ENCODE measurements around the gene GLIPR1.
A peak's percentile ranks its signal among the peaks of the same experiment; 100 is the strongest.
"Not testable (repeated sequence)": the region's sequence is repeated elsewhere in the genome, so short reads cannot be mapped to it uniquely, and the experiment has no call there.

GLIPR1 gene

DNA sequence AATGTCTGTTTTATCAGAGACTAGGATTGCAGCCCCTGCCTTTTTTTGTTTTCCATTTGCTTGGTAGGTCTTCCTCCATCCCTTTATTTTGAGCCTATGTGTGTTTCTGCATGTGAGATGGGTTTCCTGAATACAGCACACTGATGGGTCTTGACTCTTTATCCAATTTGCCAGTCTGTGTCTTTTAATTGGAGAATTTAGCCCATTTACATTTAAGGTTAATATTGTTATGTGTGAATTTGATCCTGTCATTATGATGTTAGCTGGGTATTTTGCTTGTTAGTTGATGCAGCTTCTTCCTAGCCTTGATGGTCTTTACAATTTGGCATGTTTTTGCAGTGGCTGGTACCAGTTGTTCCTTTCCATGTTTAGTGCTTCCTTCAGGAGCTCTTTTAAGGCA is 40.7 kb downstream of the GLIPR1 start:
- DNase-seq (ENCODE audit: low spot score) = not testable (repeated sequence)

DNA sequence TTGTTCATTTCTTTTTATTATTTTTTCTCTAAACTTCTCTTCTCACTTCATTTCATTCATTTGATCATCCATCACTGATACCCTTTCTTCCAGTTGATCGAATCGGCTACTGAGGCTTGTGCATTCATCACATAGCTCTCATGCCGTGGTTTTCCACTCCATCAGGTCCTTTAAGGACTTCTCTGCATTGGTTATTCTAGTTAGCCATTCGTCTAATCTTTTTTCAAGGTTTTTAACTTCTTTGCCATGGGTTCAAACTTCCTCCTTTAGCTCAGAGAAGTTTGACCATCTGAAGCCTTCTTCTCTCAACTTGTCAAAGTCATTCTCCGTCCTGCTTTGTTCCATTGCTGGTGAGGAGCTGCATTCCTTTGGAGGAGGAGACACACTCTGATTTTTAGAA is 41.6 kb downstream of the GLIPR1 start:
- DNase-seq (ENCODE audit: low spot score) = not testable (repeated sequence)

DNA sequence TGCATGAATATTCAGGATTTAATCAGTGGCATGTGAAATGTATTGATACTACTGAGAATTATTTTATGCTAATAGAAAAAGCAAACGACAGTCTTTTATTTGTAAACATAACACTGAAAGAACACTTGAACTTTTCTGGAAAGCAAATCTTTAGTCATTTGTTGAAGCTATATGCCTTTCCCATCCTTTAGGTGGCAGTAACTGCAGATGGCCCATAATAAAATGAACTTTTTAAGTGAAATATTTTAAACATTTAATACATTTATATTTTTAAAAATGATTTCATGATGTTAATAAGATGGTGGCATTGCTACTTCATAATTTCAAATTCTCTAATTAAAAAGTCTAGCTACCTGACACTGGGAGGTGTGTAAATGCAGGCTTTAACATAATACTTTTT is 44.7 kb downstream of the GLIPR1 start:
- DNase-seq (ENCODE audit: low spot score) = no peak

DNA sequence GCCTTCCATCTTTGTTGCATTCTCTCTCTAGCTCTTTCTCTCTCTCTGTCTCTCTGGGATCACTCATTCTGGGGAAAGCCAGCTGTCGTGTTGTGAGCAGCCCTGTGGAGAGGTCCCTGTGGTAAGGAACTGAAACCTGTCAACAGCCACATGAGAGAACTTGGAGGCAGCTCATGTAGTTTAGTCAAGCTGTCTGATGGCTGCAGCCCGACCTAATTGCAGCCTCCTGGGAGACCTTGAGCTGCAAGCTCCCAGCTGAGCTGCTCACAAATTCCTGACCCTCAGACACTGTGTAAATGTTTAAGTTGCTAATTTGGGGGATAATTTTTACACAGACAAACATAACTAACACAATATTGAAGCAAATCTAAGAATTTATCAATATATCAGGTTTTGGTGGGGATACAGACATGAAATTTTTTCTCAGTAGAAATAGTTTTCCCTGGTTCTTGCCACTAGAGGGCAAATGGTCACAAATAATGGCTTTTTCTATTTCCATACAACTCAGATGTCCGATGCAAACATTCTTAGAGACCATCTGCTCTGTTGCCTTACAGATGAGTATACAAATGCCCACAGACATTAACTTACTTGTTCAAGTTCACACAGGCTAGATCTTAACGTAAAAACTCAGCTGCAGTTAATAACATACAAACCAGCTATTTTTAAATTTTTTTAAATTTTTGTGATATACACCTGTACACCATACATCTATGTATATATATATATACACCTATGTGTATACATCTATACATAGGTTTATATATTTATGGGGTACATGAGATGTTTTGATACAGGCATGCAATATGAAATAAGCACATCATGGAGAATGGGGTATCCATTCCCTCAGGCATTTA is 46.3 kb downstream of the GLIPR1 start:
- peak; percentile 56 for DNase-seq (ENCODE audit: low spot score)

DNA sequence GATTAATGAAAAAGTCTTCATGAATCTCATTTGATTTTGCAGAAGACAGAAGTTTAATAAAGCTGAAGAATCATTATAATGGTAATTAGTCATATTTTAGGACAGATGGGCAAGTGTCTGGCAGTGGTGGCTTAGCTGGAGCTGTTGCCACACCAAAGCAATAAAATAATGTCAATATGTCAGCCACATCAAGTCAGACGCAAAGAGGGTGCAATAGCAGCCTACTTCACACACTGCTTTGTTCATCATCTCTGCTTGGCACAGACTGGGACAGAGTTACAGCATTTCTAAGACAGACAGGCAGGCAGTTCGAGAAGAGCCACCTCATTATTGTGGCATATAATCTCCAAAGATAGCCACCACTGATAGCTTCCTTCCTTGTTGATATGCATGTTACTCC is 47.7 kb downstream of the GLIPR1 start:
- no peak for DNase-seq (ENCODE audit: low spot score)

DNA sequence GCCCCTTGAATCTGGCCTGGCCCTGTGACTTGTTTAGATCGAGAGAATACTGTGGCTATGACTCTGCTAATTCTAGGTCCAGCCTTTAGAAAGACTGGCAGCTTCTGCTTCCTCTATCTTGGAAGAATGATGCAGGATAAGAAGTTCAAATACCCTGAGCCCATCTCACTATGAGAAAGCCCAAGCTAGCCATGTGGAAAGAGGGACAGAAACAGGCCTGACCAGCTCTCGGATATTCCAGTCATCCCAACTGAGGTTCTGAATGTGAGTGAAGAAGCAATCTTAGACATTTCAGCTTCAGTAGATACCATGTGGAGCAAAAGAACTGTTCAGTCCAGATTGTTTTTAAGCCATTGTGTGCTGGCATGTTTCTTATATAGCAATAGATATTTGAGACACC is 48.1 kb downstream of the GLIPR1 start:
- DNase-seq (ENCODE audit: low spot score) = no peak

DNA sequence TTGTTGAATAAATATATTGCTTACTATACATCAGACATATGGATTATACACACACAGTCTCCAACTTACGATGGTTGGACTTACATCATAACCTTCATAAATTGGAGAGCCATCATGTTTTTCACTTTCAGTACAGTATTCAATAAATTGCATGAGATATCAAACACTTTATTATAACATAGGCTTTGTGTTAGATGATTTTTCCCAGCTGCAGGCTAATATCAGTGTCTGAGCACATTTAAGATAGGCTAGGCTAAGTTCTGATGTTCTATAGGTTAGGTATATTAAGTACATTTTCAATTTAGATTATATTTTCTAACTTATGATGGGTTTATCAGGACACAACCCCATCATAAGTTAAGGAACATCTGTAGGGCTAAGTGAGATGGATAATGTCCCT is 48.8 kb downstream of the GLIPR1 start:
- no peak for DNase-seq (ENCODE audit: low spot score)

DNA sequence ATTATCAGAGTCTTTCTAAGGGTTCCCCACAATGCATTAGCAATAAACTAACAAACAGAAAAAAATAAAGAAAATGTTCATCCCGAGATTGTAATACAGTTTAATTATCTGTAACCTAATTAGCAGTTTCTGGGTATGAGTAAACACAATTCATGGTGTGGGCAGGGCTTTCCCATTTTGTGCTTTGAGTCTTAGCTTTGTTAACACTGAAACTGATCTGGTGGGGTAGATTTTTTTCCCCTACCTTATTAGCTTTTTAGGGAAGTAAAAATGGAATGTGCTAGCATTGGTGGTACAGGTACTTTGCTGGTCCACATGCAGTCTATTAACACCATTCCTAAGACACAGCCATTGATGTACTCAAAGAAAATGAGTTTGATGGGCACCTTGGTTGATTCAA is 49.3 kb downstream of the GLIPR1 start:
- no peak for DNase-seq (ENCODE audit: low spot score)

DNA sequence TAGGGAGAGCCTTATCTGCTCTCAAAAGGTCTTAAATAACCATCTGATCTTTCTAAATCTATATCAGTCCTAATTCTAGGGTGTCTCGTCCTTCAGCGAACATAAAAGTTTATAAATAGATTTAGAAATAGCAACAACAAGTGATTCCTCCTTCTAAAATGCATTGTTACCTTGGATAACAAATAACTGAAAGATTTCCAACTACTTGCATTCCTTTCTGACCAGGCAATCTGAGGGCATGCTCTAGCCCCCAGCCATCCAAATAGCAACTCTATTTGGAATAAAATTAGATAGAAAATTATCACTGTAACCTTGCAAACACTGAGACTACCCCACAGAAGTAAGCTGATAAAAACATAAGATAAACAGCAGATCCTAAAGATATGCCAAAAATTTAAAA is 52.7 kb downstream of the GLIPR1 start:
- no peak for DNase-seq (ENCODE audit: low spot score)

DNA sequence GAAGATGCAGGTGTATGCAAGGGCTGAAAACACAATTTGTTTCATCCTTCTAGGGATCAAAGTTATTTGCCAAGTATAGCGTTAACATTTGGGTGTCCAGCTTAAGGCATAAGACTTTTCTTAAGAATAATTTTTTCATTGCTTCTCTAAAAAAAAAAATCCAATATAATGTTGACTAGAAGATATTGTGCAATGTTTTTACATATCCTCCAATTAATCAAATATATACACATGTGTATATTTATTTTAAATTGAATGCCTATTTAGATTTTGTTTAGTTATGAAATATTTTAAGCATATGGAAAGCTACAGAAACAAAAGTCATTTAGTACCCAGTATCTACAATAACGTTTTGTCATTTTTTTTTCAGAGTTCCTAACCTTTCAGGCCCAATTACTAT is 59.3 kb downstream of the GLIPR1 start:
- no peak for DNase-seq (ENCODE audit: low spot score)

DNA sequence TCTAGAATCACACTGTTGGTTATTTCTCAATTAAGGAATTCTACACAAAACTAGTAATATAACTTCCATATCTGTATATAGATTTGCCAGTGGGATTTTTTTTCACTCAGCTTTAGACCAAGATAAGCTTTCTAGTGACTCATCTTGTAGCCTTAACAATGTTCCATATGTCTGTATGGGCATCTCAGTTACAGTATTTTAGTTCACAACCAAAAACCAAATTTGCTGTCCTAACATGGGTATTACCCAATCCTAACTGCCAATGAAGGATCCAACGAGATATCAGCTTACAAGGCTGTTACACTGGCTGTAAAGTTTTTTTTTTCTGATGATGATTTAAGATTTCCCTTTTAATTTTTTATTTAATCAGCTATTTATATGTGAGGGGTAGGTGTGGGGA is 62.4 kb downstream of the GLIPR1 start:
- no peak for DNase-seq (ENCODE audit: low spot score)

DNA sequence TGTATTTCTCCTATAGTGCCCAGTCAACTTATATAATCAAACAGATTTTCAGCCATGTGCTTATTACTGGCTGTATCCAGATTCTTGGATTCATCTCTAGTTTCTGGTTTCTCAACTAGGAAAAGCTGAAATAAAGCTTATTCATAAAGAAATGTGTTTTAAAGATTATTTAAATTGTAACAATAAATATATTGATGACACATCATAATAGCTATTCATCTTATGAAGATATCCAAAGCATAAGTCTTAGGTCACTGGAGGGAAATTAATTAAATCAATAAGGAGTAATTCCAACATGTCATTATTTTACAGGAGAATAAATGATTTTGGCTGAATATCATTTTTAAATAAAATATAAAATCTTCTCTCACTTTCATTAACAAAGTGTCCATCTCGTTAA is 63.0 kb downstream of the GLIPR1 start:
- no peak for DNase-seq (ENCODE audit: low spot score)

DNA sequence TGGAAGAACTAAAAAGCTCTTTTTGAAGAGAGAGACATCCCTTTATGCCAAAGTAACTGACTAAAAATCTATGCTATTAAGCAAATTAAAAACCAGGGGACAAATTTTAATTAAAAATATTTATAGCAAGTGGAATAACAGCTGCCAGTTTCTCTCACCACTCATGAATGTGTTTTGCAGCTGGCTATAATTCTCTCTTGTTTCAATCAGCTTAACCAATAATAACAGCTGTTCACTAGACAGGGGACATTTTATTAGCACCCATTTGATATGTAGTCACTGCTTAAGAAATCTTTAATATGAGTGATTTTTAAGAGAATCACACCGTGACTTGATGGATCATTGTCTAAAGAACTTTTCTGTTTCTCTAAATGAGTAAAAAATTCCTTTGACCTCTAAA is 65.1 kb downstream of the GLIPR1 start:
- DNase-seq (ENCODE audit: low spot score) = no peak

DNA sequence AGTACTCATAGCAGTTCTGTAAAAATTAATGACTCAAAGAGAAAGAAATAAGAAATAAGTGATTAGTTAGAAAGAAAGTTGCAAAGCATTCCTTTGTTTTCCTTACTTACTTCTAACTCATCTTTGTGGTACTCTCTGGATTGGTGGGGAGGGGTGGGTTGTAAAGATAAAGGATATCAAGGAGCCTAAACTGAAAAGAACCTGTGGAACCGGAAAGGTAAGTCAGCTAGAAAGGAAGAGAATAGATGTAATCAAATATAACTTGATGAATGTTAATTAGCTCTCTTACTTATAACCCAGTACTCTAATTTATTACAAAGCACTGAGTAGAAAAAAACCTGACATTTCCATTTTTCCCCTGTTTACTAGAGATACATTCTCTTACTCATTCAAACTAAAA is 68.3 kb downstream of the GLIPR1 start:
- DNase-seq (ENCODE audit: low spot score) = no peak

DNA sequence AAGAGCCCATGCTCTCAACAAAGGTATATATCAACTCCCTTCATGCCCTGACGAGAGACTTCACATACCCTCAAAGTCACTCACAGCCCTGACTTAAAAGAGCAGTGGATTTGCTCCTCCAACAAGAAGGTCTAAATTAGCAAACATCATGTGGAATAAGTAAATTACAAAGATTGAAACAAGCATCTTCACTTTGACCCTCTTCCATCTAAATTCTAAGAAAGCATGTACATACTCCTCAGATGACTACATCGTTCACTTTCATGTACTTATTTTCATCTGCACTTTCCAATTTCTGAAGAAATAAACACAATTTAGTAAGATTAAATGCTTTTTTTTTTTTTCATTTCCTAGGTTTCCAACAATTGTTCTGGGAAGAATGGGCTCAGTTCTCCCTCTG is 69.4 kb downstream of the GLIPR1 start:
- DNase-seq (ENCODE audit: low spot score) = no peak

DNA sequence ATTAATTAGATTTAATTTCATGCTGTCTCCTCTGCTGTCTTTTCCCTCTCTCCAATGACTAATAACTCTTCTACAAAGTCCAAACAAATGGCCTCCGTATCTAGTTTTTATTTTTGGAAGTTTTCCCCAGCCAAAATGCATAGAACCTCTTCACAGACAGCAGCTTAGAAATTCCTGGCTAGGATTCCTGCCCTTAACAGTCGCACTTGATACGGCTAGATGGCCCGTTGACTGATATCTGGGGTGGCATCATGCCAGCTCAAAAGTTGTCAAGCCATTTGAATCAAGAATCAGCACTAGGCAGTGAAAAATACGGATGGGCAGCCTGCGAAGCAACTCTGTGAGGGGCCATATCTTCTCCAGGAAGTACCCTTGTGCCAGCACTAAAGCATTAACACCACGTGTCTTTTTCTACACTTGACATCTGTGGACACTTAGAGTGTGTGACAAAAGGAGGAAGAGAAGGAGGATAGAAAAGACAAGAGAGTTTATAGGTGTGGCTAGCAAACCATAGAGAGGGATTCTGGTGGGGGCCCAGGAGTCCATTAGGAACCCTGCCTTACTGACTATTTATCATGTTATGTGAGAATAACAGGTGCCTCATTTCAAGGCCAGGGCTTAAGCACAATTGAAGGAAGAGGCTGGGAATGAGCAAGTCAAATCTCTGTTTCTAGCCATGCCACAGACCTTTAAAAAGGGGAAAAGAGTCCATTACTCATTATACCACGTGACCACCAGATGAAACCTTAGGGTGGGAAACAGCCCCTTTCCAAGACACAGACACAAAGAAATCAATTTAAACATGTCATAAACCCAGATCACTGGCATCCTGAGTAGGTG is 70.1 kb downstream of the GLIPR1 start:
- DNase-seq (ENCODE audit: low spot score) = no peak

DNA sequence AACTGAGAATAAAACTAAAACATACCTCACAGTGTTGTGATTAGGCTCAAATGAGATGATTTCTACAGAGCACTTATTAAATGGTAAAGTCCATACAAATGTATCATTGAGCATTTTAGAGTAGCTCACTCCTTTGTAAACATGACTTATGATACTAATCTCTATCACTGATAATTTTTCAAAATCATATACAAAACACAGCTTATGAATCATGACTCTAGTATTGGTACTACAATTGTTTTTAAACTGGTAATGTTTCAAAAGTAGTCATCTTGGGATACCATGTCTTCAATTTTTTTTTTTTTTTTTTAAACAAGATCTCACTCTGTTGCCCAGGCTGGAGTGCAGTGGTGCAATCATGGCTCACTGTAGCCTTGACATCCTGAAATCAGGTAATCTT is 70.9 kb downstream of the GLIPR1 start:
- no peak for DNase-seq (ENCODE audit: low spot score)

DNA sequence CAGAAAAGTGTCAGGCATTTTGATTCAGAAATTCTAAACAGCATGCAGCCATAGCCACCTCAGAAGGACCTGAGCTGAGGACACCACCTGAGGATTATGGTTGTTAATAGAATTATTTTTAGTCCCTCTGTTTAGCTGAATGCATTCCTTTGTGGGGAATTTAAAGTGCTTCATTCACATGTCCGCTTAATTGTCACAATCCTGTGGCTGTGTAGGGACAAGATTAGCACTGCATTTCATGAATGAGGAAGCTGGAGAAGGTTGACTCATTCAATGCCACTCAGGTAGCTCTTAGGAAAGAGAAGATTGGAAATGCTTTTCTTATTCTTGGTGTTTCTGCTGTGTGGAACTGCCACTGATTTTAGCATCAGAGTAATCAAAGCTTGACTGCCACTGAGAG is 72.8 kb downstream of the GLIPR1 start:
- DNase-seq (ENCODE audit: low spot score) = no peak
